Colonic mucosa (tissue), 4 donors: ENCODE data around the gene TRAPPC6A. TPM values are rescaled to one million over a fixed set of nuclear protein-coding genes. Genes with fewer than 3 reads are reported as not detected.

Experiments used
- DNase-seq: peaks from one replicate; pipeline ENCODE4 v3.0.0-alpha.2; 2020
- H3K27ac ChIP-seq: fragments of 200-600 bp; one replicate; pipeline ENCODE4 v1.8.0; 2021
- H3K27me3 ChIP-seq: fragments of 200-600 bp; one replicate; pipeline ENCODE4 v1.8.0; 2021
- H3K36me3 ChIP-seq: fragments of 200-600 bp; one replicate; pipeline ENCODE4 v1.8.0; 2021
- H3K4me1 ChIP-seq: fragments of 200-600 bp; one replicate; pipeline ENCODE4 v1.8.0; 2021; ENCODE audit warnings: mild to moderate bottlenecking
- H3K4me3 ChIP-seq: fragments of 200-600 bp; one replicate; pipeline ENCODE4 v1.8.0; 2021
- H3K9ac ChIP-seq, 2 donors: one replicate each; pipeline ENCODE4 v1.7.0; 2013; ENCODE audit warnings: control low read depth in 2 of 2, low read depth in 2 of 2, low read length in 2 of 2
- H3K9me3 ChIP-seq: fragments of 200-600 bp; one replicate; pipeline ENCODE4 v1.8.0; 2021
- CTCF ChIP-seq: fragments of 200-600 bp; IDR thresholded peaks from one replicate; pipeline ENCODE4 v1.8.0; 2022; ENCODE audit warnings: antibody characterized with exemption, mild to moderate bottlenecking
- intact Hi-C: fragments of 100-400 bp; cut with DNase I; formaldehyde crosslinking; loops from one replicate; pipeline ENCODE4 v1.14.1; 2022
- total RNA-seq, 2 donors: library from RNA; stranded (reverse); fragmentation: NEBNext Ultra II Directional in 1 of 2; extraction: Animal tissue kit (Norgen Biotek cat#: 25700) in 1 of 2; gene quantifications; one replicate each; pipeline ENCODE4 v1.2.1, GENCODE V29; 2021
- donor health status: healthy.
- donor health status: DM: no; HTN: no; CAD: no.
- donor health status: DM: no; HTN: no; CAD: no.

TRAPPC6A gene
- total RNA-seq, 2 donors from 2014 or later, result 17.2 to 35.2 TPM

- Histone ChIP-seq H3K4me1 (no peaks in the 10 kb centered on the region), H3K27ac (peak overlapping the region; percentile 94), H3K36me3 (no peaks in the 10 kb centered on the region), H3K27me3 (no peaks in the 10 kb centered on the region), H3K4me3 (peak overlapping the region; percentile 92), H3K9ac (peak overlapping the region; percentile 81 to 87), H3K9me3 (no peaks in the 10 kb centered on the region)
- intact Hi-C loops, result no loop called here
- DNase-seq, result no peak
- TF ChIP-seq CTCF, result no peak
Measured at GRCh38 chr19:45179072-45179891, 1.2 kb upstream of the TRAPPC6A start.

- intact Hi-C loops, result no loop called here
Measured at GRCh38 chr19:45178262-45179071, 430 bp upstream of the TRAPPC6A start, which contains the start of gene BLOC1S3. Gene BLOC1S3 (plus strand): TSS chr19:45178784. CDS start chr19:45179297, 513 bp downstream.

GRCh38 chr19:45175515-45176345 lies 2.3 kb downstream of the TRAPPC6A start:
- H3K4me1 ChIP-seq, result no peaks in the 10 kb centered on the region
- no peak for TF ChIP-seq CTCF
- no peaks in the 10 kb centered on the region for H3K27me3 ChIP-seq
- no peaks in the 10 kb centered on the region for H3K36me3 ChIP-seq
- no peak overlapping the region for H3K4me3 ChIP-seq
- H3K27ac ChIP-seq, result no peak overlapping the region
- H3K9me3 ChIP-seq, result no peaks in the 10 kb centered on the region
- intact Hi-C loops, result no loop called here
- H3K9ac ChIP-seq, result no peak overlapping the region
- DNase-seq, result no peak

More at GRCh38 chr19:45178262-45179071, 430 bp upstream of the TRAPPC6A start, which contains the start of gene BLOC1S3:
- Histone ChIP-seq H3K27ac (peak within 1 kb of the TSS; percentile 94), H3K36me3 (no peaks in the 10 kb centered on the region), H3K4me1 (no peaks in the 10 kb centered on the region), H3K9ac (peak within 1 kb of the TSS; percentile 87 to 91), H3K27me3 (no peaks in the 10 kb centered on the region), H3K4me3 (peak within 1 kb of the TSS; percentile 92), H3K9me3 (no peaks in the 10 kb centered on the region)
- TF ChIP-seq CTCF, result peak; percentile 43
- peak; percentile 100 for DNase-seq

GRCh38 chr19:45173816-45174215 lies 4.2 kb downstream of the TRAPPC6A start:
- Histone ChIP-seq H3K4me3 (no peak overlapping the region), H3K9ac (no peak overlapping the region), H3K36me3 (no peaks in the 10 kb centered on the region), H3K27ac (no peak overlapping the region), H3K27me3 (no peaks in the 10 kb centered on the region), H3K9me3 (no peaks in the 10 kb centered on the region), H3K4me1 (no peaks in the 10 kb centered on the region)
- intact Hi-C loops, result no loop called here
- DNase-seq, result no peak
- TF ChIP-seq CTCF, result no peak
